ENCODE measurements around the gene TMEM178B.
A peak's percentile ranks its signal among the peaks of the same experiment; 100 is the strongest.

The TMEM178B gene

DNA sequence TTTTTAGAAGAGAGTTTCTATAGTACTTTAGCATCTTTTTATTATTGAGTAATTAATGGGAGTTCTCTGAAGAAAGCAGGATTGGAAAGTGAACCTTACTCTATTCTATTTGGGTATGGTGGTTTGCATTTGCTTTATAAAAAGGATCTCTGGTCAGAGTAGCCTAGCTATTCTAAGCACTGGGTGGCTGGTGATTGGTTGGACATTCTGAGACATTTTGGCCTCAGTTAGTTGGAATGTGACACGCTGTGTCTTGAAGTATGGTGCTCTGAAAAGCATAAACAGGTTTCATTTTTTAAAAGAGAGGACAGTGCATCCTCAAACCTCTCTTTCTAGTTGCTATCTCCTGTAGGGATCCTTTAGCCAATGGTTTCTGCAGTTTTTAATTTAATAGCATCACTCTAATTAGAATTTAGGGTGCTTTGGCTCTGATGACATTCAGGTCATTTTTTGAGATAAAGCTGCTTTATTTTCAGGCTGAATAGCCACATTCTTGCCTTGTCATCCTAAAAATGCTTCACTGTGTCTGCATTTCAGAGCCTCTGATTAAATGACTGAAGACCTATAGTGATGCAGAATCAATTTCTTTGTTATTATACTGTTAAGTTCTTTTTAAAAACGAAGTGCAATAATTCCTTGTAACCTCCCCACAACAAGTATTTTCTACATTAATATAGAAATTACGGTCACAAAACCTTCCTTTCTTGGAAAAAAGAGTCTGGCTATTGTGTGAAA lies 20.6 kb downstream of the TMEM178B start:
- no peak overlapping the region for H3K27ac ChIP-seq (replicated peaks)
- TF ChIP-seq SPI1 (IDR thresholded peaks at IDR 0.05; ENCODE audit: borderline replicate concordance, low read depth) = no peak
- TF ChIP-seq GABPA (IDR thresholded peaks at IDR 0.05; ENCODE audit: low read depth) = no peak
- TF ChIP-seq POLR2AphosphoS5 (IDR thresholded peaks at IDR 0.05; ENCODE audit: low read depth) = no peak
- TF ChIP-seq, protein P1, sequence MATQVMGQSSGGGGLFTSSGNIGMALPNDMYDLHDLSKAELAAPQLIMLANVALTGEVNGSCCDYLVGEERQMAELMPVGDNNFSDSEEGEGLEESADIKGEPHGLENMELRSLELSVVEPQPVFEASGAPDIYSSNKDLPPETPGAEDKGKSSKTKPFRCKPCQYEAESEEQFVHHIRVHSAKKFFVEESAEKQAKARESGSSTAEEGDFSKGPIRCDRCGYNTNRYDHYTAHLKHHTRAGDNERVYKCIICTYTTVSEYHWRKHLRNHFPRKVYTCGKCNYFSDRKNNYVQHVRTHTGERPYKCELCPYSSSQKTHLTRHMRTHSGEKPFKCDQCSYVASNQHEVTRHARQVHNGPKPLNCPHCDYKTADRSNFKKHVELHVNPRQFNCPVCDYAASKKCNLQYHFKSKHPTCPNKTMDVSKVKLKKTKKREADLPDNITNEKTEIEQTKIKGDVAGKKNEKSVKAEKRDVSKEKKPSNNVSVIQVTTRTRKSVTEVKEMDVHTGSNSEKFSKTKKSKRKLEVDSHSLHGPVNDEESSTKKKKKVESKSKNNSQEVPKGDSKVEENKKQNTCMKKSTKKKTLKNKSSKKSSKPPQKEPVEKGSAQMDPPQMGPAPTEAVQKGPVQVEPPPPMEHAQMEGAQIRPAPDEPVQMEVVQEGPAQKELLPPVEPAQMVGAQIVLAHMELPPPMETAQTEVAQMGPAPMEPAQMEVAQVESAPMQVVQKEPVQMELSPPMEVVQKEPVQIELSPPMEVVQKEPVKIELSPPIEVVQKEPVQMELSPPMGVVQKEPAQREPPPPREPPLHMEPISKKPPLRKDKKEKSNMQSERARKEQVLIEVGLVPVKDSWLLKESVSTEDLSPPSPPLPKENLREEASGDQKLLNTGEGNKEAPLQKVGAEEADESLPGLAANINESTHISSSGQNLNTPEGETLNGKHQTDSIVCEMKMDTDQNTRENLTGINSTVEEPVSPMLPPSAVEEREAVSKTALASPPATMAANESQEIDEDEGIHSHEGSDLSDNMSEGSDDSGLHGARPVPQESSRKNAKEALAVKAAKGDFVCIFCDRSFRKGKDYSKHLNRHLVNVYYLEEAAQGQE (IDR thresholded peaks at IDR 0.05; ENCODE audit: insufficient replicate concordance, low read depth) = no peak
- TF ChIP-seq, protein P2, sequence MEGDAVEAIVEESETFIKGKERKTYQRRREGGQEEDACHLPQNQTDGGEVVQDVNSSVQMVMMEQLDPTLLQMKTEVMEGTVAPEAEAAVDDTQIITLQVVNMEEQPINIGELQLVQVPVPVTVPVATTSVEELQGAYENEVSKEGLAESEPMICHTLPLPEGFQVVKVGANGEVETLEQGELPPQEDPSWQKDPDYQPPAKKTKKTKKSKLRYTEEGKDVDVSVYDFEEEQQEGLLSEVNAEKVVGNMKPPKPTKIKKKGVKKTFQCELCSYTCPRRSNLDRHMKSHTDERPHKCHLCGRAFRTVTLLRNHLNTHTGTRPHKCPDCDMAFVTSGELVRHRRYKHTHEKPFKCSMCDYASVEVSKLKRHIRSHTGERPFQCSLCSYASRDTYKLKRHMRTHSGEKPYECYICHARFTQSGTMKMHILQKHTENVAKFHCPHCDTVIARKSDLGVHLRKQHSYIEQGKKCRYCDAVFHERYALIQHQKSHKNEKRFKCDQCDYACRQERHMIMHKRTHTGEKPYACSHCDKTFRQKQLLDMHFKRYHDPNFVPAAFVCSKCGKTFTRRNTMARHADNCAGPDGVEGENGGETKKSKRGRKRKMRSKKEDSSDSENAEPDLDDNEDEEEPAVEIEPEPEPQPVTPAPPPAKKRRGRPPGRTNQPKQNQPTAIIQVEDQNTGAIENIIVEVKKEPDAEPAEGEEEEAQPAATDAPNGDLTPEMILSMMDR (IDR thresholded peaks at IDR 0.05; ENCODE audit: insufficient read depth, low read length) = no peak
- H3K4me3 ChIP-seq (replicated peaks; ENCODE audit: insufficient read depth, low read length) = no peak overlapping the region
- H3K27me3 ChIP-seq (ENCODE audit: insufficient read depth, poor library complexity, severe bottlenecking) = no peaks in the 10 kb centered on the region
- no peak for DNase-seq (ENCODE audit: low read depth in 1 of 2, low spot score in 1 of 2)

DNA sequence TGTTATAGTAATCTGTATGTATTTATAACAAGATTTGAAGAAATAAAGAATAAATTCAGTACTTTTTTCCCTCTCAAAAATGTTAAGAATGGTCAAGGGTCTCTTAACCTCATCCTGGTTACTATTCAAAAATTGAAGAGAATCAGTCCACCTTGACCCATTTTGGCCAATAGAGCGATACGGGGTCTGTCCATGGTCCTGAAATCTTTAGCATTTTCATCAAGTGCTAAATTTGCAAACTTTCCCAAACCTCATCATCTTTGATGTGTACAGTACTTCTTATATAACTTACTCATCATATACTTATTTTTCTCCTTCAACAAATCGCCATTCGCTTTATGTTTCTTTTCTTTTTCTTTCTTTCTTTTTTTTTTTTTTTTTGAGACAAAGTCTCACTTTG lies 23.6 kb downstream of the TMEM178B start:
- Histone ChIP-seq H3K4me3 (replicated peaks; ENCODE audit: insufficient read depth, low read length) (no peak overlapping the region), H3K27me3 (ENCODE audit: insufficient read depth, poor library complexity, severe bottlenecking) (no peaks in the 10 kb centered on the region), H3K27ac (replicated peaks) (no peak overlapping the region)
- DNase-seq (ENCODE audit: low read depth in 1 of 2, low spot score in 1 of 2) = no peak
- TF ChIP-seq, protein P1 (IDR thresholded peaks at IDR 0.05; ENCODE audit: insufficient replicate concordance, low read depth) = peak; percentile 95
- TF ChIP-seq, protein P2 (IDR thresholded peaks at IDR 0.05; ENCODE audit: insufficient read depth, low read length) = no peak

DNA sequence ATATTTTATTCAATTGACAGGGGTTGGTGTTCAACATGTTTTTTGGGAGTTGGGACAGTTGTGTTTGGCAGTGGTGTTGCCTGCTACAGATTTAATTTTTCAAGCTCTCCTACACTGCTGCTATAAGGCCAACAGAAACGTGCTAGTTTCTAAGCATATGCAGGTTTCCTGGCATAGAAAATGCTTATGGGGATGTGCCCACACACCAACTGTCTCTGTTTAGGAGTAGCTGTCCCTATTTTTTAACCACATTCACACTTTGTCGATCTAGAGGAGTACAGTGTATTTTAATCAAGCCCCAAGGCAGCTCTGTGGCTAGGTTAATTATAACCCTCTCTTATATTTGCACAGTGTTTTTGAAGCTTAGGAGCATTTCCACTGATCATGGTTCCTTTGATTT lies 28.6 kb downstream of the TMEM178B start:
- no peak overlapping the region for H3K4me3 ChIP-seq (replicated peaks; ENCODE audit: insufficient read depth, low read length)
- no peak for DNase-seq (ENCODE audit: low read depth in 1 of 2, low spot score in 1 of 2)
- no peak for TF ChIP-seq GABPA (IDR thresholded peaks at IDR 0.05; ENCODE audit: low read depth)
- TF ChIP-seq, protein P1 (IDR thresholded peaks at IDR 0.05; ENCODE audit: insufficient replicate concordance, low read depth) = no peak
- TF ChIP-seq SPI1 (IDR thresholded peaks at IDR 0.05; ENCODE audit: borderline replicate concordance, low read depth) = no peak

More for the DNA sequence above, 28.6 kb downstream of the TMEM178B start:
- H3K27me3 ChIP-seq (ENCODE audit: insufficient read depth, poor library complexity, severe bottlenecking) = peaks cover 4% of the 10 kb centered on the region
- no peak overlapping the region for H3K27ac ChIP-seq (replicated peaks)
